IMR-90 (cell line): ENCODE results near the gene TGFA. TPM values are rescaled to one million over a fixed set of nuclear protein-coding genes. Genes with fewer than 3 reads are reported as not detected.

Experiments used
- ATAC-seq: fragments of 200-7000 bp; cut with Tn5 transposase; 2 replicates; pipeline ENCODE4 v1.9.1; 2020; ENCODE audit warnings: low read depth, mild to moderate bottlenecking, moderate library complexity
- BruUV-seq: library from RNA; stranded (reverse); fragments of 400-500 nt; replicated peaks from 2 replicates; lab custom pipeline; 2021; lab: Mats Ljungman, UMichigan
- CTCF ChIA-PET: fragments of 300-600 bp; formaldehyde crosslinking; extraction: SDS; loops from one replicate; lab custom pipeline; 2021; ENCODE audit warnings: antibody characterized with exemption; lab: Yijun Ruan, JAX
- POLR2A ChIA-PET: fragments of 300-600 bp; sonication (Branson Sonifier 250); formaldehyde crosslinking; loops from one replicate; lab custom pipeline; 2022; ENCODE audit warnings: antibody characterized with exemption; ENCODE audit not compliant: unreplicated experiment; lab: Charles Lee
- DNase-seq: peaks from one replicate; pipeline ENCODE4 v3.0.0; 2013
- H2AFZ ChIP-seq: replicated peaks from 2 replicates; pipeline ENCODE3; 2013; ENCODE audit warnings: low read length, mild to moderate bottlenecking; ENCODE audit not compliant: poor library complexity
- H2AK5ac ChIP-seq: 2 replicates; pipeline ENCODE4 v1.6.1; 2013; ENCODE audit warnings: low read depth, low read length, inconsistent platforms
- H2AK9ac ChIP-seq: replicated peaks from 2 replicates; pipeline ENCODE3; 2013; ENCODE audit warnings: mild to moderate bottlenecking, low read depth, low read length, moderate library complexity; ENCODE audit not compliant: poor library complexity
- H2BK120ac ChIP-seq: 2 replicates; pipeline ENCODE4 v1.6.1; 2013; ENCODE audit warnings: low read depth, low read length, inconsistent platforms
- H2BK15ac ChIP-seq: 3 replicates; pipeline ENCODE4 v1.6.1; 2013; ENCODE audit warnings: low read depth, low read length, inconsistent platforms
- H2BK20ac ChIP-seq: 2 replicates; pipeline ENCODE4 v1.6.1; 2013; ENCODE audit warnings: low read depth, mild to moderate bottlenecking, inconsistent platforms, low read length, moderate library complexity
- H2BK5ac ChIP-seq: 2 replicates; pipeline ENCODE4 v1.6.1; 2013; ENCODE audit warnings: mild to moderate bottlenecking, low read depth, low read length, inconsistent platforms; ENCODE audit not compliant: poor library complexity, severe bottlenecking
- H3K14ac ChIP-seq: replicated peaks from 2 replicates; pipeline ENCODE4 v1.6.1; 2013; ENCODE audit warnings: low read depth, low read length, inconsistent platforms
- H3K18ac ChIP-seq: 2 replicates; pipeline ENCODE4 v1.6.1; 2013; ENCODE audit warnings: low read depth, low read length, control low read depth
- H3K23ac ChIP-seq: 2 replicates; pipeline ENCODE4 v1.6.1; 2013; ENCODE audit warnings: low read depth, low read length, inconsistent platforms
- H3K27ac ChIP-seq: 2 replicates; pipeline ENCODE4 v1.5.1; 2013; ENCODE audit warnings: mild to moderate bottlenecking, control low read depth, low read length; ENCODE audit not compliant: insufficient read depth
- H3K27me3 ChIP-seq: 2 replicates; pipeline ENCODE4 v1.6.1; 2013; ENCODE audit warnings: low read length; ENCODE audit not compliant: control insufficient read depth, insufficient read depth
- H3K36me3 ChIP-seq: 2 replicates; pipeline ENCODE4 v1.6.1; 2013; ENCODE audit warnings: low read length, mixed read lengths; ENCODE audit not compliant: control insufficient read depth, insufficient read depth
- H3K4ac ChIP-seq: 2 replicates; pipeline ENCODE4 v1.6.1; 2013; ENCODE audit warnings: low read depth, low read length, inconsistent platforms
- H3K4me1 ChIP-seq: 2 replicates; pipeline ENCODE4 v1.6.1; 2013; ENCODE audit warnings: low read length, mixed read lengths; ENCODE audit not compliant: control insufficient read depth, insufficient read depth
- H3K4me2 ChIP-seq: 2 replicates; pipeline ENCODE4 v1.6.1; 2013; ENCODE audit warnings: low read depth, mild to moderate bottlenecking, control low read depth, low read length, moderate library complexity
- H3K4me3 ChIP-seq: 2 replicates; pipeline ENCODE4 v1.5.1; 2013; ENCODE audit warnings: low read depth, mild to moderate bottlenecking, control low read depth, low read length, moderate library complexity; ENCODE audit not compliant: insufficient read depth
- H3K56ac ChIP-seq: 2 replicates; pipeline ENCODE4 v1.6.1; 2013; ENCODE audit warnings: low read length, inconsistent platforms; ENCODE audit not compliant: insufficient read depth; ENCODE audit errors: extremely low read depth
- H3K79me1 ChIP-seq, 2 experiments: 2 replicates each; pipeline ENCODE4 v1.6.1; 2013; ENCODE audit warnings: low read length in 2 of 2, inconsistent platforms in 1 of 2, low read depth in 1 of 2
- H3K9ac ChIP-seq: 2 replicates; pipeline ENCODE4 v1.6.1; 2013; ENCODE audit warnings: low read depth, low read length, control low read depth
- H3K9me1 ChIP-seq: 2 replicates; pipeline ENCODE4 v1.6.1; 2013; ENCODE audit warnings: low read length, inconsistent platforms; ENCODE audit not compliant: insufficient read depth
- H3K9me3 ChIP-seq: 2 replicates; pipeline ENCODE4 v1.6.1; 2013; ENCODE audit warnings: low read length; ENCODE audit not compliant: control insufficient read depth, insufficient read depth
- H4K20me1 ChIP-seq: 2 replicates; pipeline ENCODE4 v1.6.1; 2013; ENCODE audit warnings: low read length, inconsistent platforms; ENCODE audit not compliant: insufficient read depth
- H4K5ac ChIP-seq: 2 replicates; pipeline ENCODE4 v1.6.1; 2013; ENCODE audit warnings: mild to moderate bottlenecking, low read depth, low read length, control low read depth
- H4K8ac ChIP-seq, 2 experiments: 2 replicates each; pipeline ENCODE4 v1.6.1; 2013; ENCODE audit warnings: low read depth in 2 of 2, low read length in 2 of 2, control low read depth in 1 of 2, inconsistent platforms in 1 of 2
- H4K91ac ChIP-seq: 2 replicates; pipeline ENCODE4 v1.6.1; 2013; ENCODE audit warnings: low read depth, low read length, inconsistent platforms; ENCODE audit not compliant: insufficient read depth
- BHLHE40 ChIP-seq: fragments of 150-350 bp; IDR thresholded peaks from 2 replicates; pipeline ENCODE4 v1.6.1; 2016; ENCODE audit warnings: mild to moderate bottlenecking, low read depth, low read length
- CHD1 ChIP-seq: IDR thresholded peaks from 2 replicates; pipeline ENCODE4 v1.6.1; 2012; ENCODE audit warnings: low read depth, low read length, improper control_type of control experiment
- MXI1 ChIP-seq: IDR thresholded peaks from 2 replicates; pipeline ENCODE4 v1.6.1; 2012; ENCODE audit warnings: low read depth, mild to moderate bottlenecking, low read length, moderate library complexity, borderline replicate concordance
- RAD21 ChIP-seq: IDR thresholded peaks from 2 replicates; pipeline ENCODE4 v1.6.1; 2012; ENCODE audit warnings: low read length, improper control_type of control experiment
- RCOR1 ChIP-seq: IDR thresholded peaks from 2 replicates; pipeline ENCODE4 v1.6.1; 2012; ENCODE audit warnings: mild to moderate bottlenecking, low read length, improper control_type of control experiment; ENCODE audit not compliant: insufficient replicate concordance
- dilution Hi-C: fragments of 300-500 bp; cut with HindIII; formaldehyde crosslinking; loops from one replicate; pipeline ENCODE4 v1.14.3; 2018; ENCODE audit warnings: low sequenced_read_pairs; ENCODE audit not compliant: unreplicated experiment
- in situ Hi-C: fragments of 300-500 bp; cut with MboI; formaldehyde crosslinking; loops from 3 replicates; pipeline ENCODE4 v1.14.3; 2019; ENCODE audit warnings: low sequenced_read_pairs, inconsistent platforms, mixed read lengths
- intact Hi-C: fragments of 100-400 bp; cut with micrococcal nuclease; formaldehyde crosslinking; loops from 2 replicates; pipeline ENCODE4 v1.10.0; 2022
- polyA plus RNA-seq, 3 experiments: library from polyadenylated mRNA; depleted of rRNA; stranded (reverse); fragments of >200 nt; gene quantifications; 2 replicates each; pipeline ENCODE4 v1.2.3, GENCODE V29; 2012; ENCODE audit warnings: low replicate concordance in 1 of 3
- total RNA-seq: library from RNA; depleted of rRNA; stranded (reverse); fragments of >200 nt; gene quantifications from 2 replicates; pipeline ENCODE4 v1.2.3, GENCODE V29; 2012

TGFA gene
- total and polyA plus RNA-seq, 2 of the 4 experiments (the other 2 are of a cell fraction): not detected

- Histone ChIP-seq H3K9ac (no peak overlapping the region), H3K4me2 (no peak overlapping the region), H3K56ac (no peak overlapping the region), H3K18ac (no peak overlapping the region), H3K4me1 (no peaks in the 10 kb centered on the region), H3K79me1 (no peaks in the 10 kb centered on the region), H3K4ac (no peak overlapping the region), H2BK15ac (no peak overlapping the region), H2BK20ac (no peak overlapping the region), H4K20me1 (no peaks in the 10 kb centered on the region), H4K8ac (no peak overlapping the region), H2BK120ac (no peak overlapping the region), H4K5ac (no peak overlapping the region), H3K4me3 (no peak overlapping the region), H2BK5ac (no peak overlapping the region), H3K9me1 (no peaks in the 10 kb centered on the region), H2AK5ac (no peak overlapping the region), H3K9me3 (no peaks in the 10 kb centered on the region), H2AFZ (no peak overlapping the region), H2AK9ac (no peak overlapping the region), H3K27me3 (peaks cover 12% of the 10 kb centered on the region), H3K14ac (no peak overlapping the region), H3K36me3 (no peaks in the 10 kb centered on the region), H4K91ac (no peak overlapping the region), H3K27ac (no peak overlapping the region), H3K23ac (no peak overlapping the region)
- ATAC-seq (no peak), DNase-seq (no peak)
- dilution Hi-C loops (no loop called here), intact Hi-C loops (no loop called here), in situ Hi-C loops (no loop called here)
- ChIA-PET CTCF (no interaction called here), POLR2A (no interaction called here)
- no TSS peak for BruUV-seq
- TF ChIP-seq RCOR1 (no peak), CHD1 (no peak), MXI1 (no peak), RAD21 (no peak), BHLHE40 (no peak)
Observed at GRCh38 chr2:70561893-70562292, 8.3 kb upstream of the TGFA start.
